Esophagus squamous epithelium (tissue), 5 donors: ENCODE measurements around the gene SLCO2B1. TPM values are rescaled to one million over a fixed set of nuclear protein-coding genes. Genes with fewer than 3 reads are reported as not detected.

Experiments used
- DNase-seq: peaks from one replicate; lab custom pipeline; 2025; lab: John Stamatoyannopoulos, UW
- H3K27ac ChIP-seq, 4 donors: fragments of 200-600 bp; sonication (generic); one replicate each; pipeline ENCODE4 v1.5.1; 2016 to 2019; ENCODE audit warnings: mild to moderate bottlenecking in 1 of 4
- H3K27me3 ChIP-seq, 4 donors: fragments of 200-600 bp; sonication (generic); 1 replicate in 3 of 4; 2 replicates in 1 of 4; pipeline versions ENCODE4 v1.5.1 to v1.6.0; 2017 to 2021; ENCODE audit warnings: antibody characterized with exemption in 1 of 4
- H3K36me3 ChIP-seq, 3 donors: fragments of 200-600 bp; sonication (generic); one replicate each; pipeline ENCODE4 v1.5.1; 2016 to 2019
- H3K4me1 ChIP-seq, 3 donors: fragments of 200-600 bp; sonication (generic); one replicate each; pipeline ENCODE4 v1.5.1; 2017 to 2019
- H3K4me3 ChIP-seq, 4 donors: fragments of 200-600 bp; sonication (generic); 1 replicate in 3 of 4; 2 replicates in 1 of 4; pipeline ENCODE4 v1.5.1; 2016 to 2019; ENCODE audit warnings: mild to moderate bottlenecking in 2 of 4, moderate library complexity in 1 of 4
- H3K9me3 ChIP-seq, 3 donors: fragments of 200-600 bp; sonication (generic); one replicate each; pipeline ENCODE4 v1.5.1; 2016 to 2019
- CTCF ChIP-seq, 6 experiments: fragments of 450-650 bp in 4 of 6; fragments of 200-600 bp in 2 of 6; sonication (generic) in 2 of 6; IDR thresholded peaks; one replicate each; pipeline ENCODE4 v1.5.1; 2016 to 2019; ENCODE audit warnings: antibody characterized with exemption in 6 of 6, mild to moderate bottlenecking in 4 of 6, moderate library complexity in 4 of 6
- POLR2A ChIP-seq, 4 donors: fragments of 450-650 bp; IDR thresholded peaks; one replicate each; pipeline ENCODE4 v1.6.1; 2017; ENCODE audit warnings: antibody characterized with exemption in 4 of 4, mild to moderate bottlenecking in 4 of 4, moderate library complexity in 3 of 4
- WGBS, 2 donors: methylation state at CpG; one replicate each; pipeline ENCODE4 v1.1.5; 2018; 5-methylcytosine and 5-hydroxymethylcytosine counted together
- intact Hi-C: fragments of 100-400 bp; cut with DNase I; formaldehyde crosslinking; loops from one replicate; pipeline ENCODE4 v1.15.0; 2022
- total RNA-seq, 4 donors: library from RNA; depleted of rRNA; stranded (reverse); fragments of >200 nt; gene quantifications; one replicate each; pipeline ENCODE4 v1.1.0, GENCODE V29; 2016
- donor health status: DM: yes; HTN: yes; CAD: no.

SLCO2B1 gene
- total RNA-seq, 4 donors from 2014 or later, result 3.6 to 35.7 (median 16.1) TPM

- Histone ChIP-seq H3K27ac (no peak overlapping the region), H3K4me3 (no peak overlapping the region), H3K36me3 (peaks cover 0 to 4% (median 0%) of the 10 kb centered on the region in 3 donors), H3K4me1 (peaks cover 5 to 22% (median 15%) of the 10 kb centered on the region in 3 donors), H3K27me3 (no peaks in the 10 kb centered on the region), H3K9me3 (no peaks in the 10 kb centered on the region)
- WGBS, 2 donors, result 76 to 86% methylated on average over 3 of the region's 3 CpGs
- intact Hi-C loops, result no loop called here
- no peak for DNase-seq
- TF ChIP-seq CTCF (IDR thresholded peaks at IDR 0.05) (no peak), POLR2A (IDR thresholded peaks at IDR 0.05) (no peak)
Observed at GRCh38 chr11:75185866-75186265, 35.0 kb downstream of the SLCO2B1 start.

GRCh38 chr11:75186999-75187398 is 36.1 kb downstream of the SLCO2B1 start:
- Histone ChIP-seq H3K27ac (no peak overlapping the region), H3K27me3 (no peaks in the 10 kb centered on the region), H3K9me3 (no peaks in the 10 kb centered on the region), H3K4me3 (no peak overlapping the region), H3K4me1 (peaks cover 5 to 27% (median 20%) of the 10 kb centered on the region in 3 donors), H3K36me3 (peaks cover 0 to 4% (median 0%) of the 10 kb centered on the region in 3 donors)
- intact Hi-C loops, result no loop called here
- TF ChIP-seq CTCF (IDR thresholded peaks at IDR 0.05) (no peak), POLR2A (IDR thresholded peaks at IDR 0.05) (no peak)
- no peak for DNase-seq
- 83 to 88% methylated on average over 3 to 4 of the region's 4 CpGs for WGBS, 2 donors

GRCh38 chr11:75188671-75189070 is 37.8 kb downstream of the SLCO2B1 start:
- TF ChIP-seq CTCF (IDR thresholded peaks at IDR 0.05) (no peak), POLR2A (IDR thresholded peaks at IDR 0.05) (no peak)
- H3K4me3 ChIP-seq, result no peak overlapping the region
- intact Hi-C loops, result no loop called here
- H3K4me1 ChIP-seq, result peaks cover 5 to 26% (median 18%) of the 10 kb centered on the region in 3 donors
- 69 to 73% methylated on average over 3 to 4 of the region's 4 CpGs for WGBS, 2 donors
- peaks cover 0 to 4% (median 0%) of the 10 kb centered on the region in 3 donors for H3K36me3 ChIP-seq
- no peak for DNase-seq
- peak overlapping the region in 1 of 4 donors; percentile 28 for H3K27ac ChIP-seq
- H3K27me3 ChIP-seq, result no peaks in the 10 kb centered on the region
- H3K9me3 ChIP-seq, result no peaks in the 10 kb centered on the region

- WGBS, 2 donors, result 85 to 93% methylated on average over 4 to 5 of the region's 5 CpGs
- H3K36me3 ChIP-seq, result peaks cover 0 to 4% (median 0%) of the 10 kb centered on the region in 3 donors
- H3K4me3 ChIP-seq, result no peak overlapping the region
- no peaks in the 10 kb centered on the region for H3K27me3 ChIP-seq
- peaks cover 9 to 31% (median 18%) of the 10 kb centered on the region in 3 donors for H3K4me1 ChIP-seq
- H3K27ac ChIP-seq, result peak overlapping the region in 1 of 4 donors; percentile 28
- TF ChIP-seq POLR2A (IDR thresholded peaks at IDR 0.05) (no peak), CTCF (IDR thresholded peaks at IDR 0.05) (no peak)
- intact Hi-C loops, result no loop called here
- no peaks in the 10 kb centered on the region for H3K9me3 ChIP-seq
- no peak for DNase-seq
Observed at GRCh38 chr11:75189108-75189507, 38.2 kb downstream of the SLCO2B1 start.

- no peaks in the 10 kb centered on the region for H3K27me3 ChIP-seq
- 75 to 91% methylated on average over 2 to 7 of the region's 8 CpGs for WGBS, 2 donors
Observed at GRCh38 chr11:75189911-75190310, 39.0 kb downstream of the SLCO2B1 start.

More at GRCh38 chr11:75189911-75190310, 39.0 kb downstream of the SLCO2B1 start:
- Histone ChIP-seq H3K4me1 (peaks cover 14 to 39% (median 25%) of the 10 kb centered on the region in 3 donors), H3K27ac (no peak overlapping the region), H3K9me3 (no peaks in the 10 kb centered on the region), H3K4me3 (no peak overlapping the region), H3K36me3 (peaks cover 0 to 4% (median 0%) of the 10 kb centered on the region in 3 donors)
- no peak for TF ChIP-seq POLR2A (IDR thresholded peaks at IDR 0.05)
- no peak for TF ChIP-seq CTCF (IDR thresholded peaks at IDR 0.05)
- intact Hi-C loops, result no loop called here
- DNase-seq, result no peak
